Fibroblast of pulmonary artery (primary cell): ENCODE data around the gene SLC43A2.
A peak's percentile ranks its signal among the peaks of the same experiment; 100 is the strongest.
"Not testable (repeated sequence)": the region's sequence is repeated elsewhere in the genome, so short reads cannot be mapped to it uniquely, and the experiment has no call there.

Source experiments
- DNase-seq: peaks from one replicate; pipeline ENCODE4 v3.0.0-alpha.2; 2010; ENCODE audit warnings: low read depth
- H3K4me3 ChIP-seq: replicated peaks from 2 replicates; pipeline ENCODE4 v1.5.1; 2011; ENCODE audit warnings: low read depth, mild to moderate bottlenecking, control low read depth, low read length, moderate library complexity
- CTCF ChIP-seq: IDR thresholded peaks from 2 replicates; pipeline ENCODE4 v1.5.1; 2011; ENCODE audit warnings: mild to moderate bottlenecking, control low read depth, low read length, inconsistent platforms; ENCODE audit errors: missing control alignments

Gene SLC43A2

GRCh38 chr17:1574697-1575471 lies 53.8 kb downstream of the SLC43A2 start:
- TF ChIP-seq CTCF: no peak
- no peak for DNase-seq
- no peak overlapping the region for H3K4me3 ChIP-seq

- peak; percentile 83 for DNase-seq
- H3K4me3 ChIP-seq: no peak overlapping the region
- peak; percentile 78 for TF ChIP-seq CTCF
Measured at GRCh38 chr17:1573932-1574696, 54.5 kb downstream of the SLC43A2 start.

- not testable (repeated sequence) for DNase-seq, H3K4me3 ChIP-seq
Measured at GRCh38 chr17:1572646-1573045, 56.0 kb downstream of the SLC43A2 start.

DNA sequence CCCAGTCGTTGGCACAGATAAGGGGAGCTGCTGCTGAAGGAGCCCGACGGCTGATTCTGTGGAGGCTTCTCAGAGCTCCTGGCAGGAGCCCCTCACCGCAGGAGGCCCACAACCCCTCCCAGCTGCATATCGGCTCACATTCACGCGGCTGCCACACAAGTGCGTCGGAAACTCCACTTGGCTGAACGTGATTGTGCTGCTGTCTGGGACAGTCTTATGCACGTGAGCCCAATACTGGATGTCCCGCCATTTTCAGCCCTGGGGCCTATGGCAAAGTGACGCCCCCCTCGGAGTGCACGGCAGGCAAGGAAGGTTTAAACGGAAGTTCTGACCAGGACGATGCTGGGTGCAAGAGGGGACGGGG lies 57.3 kb downstream of the SLC43A2 start:
- TF ChIP-seq CTCF: no peak
- H3K4me3 ChIP-seq: no peak overlapping the region
- DNase-seq: no peak

GRCh38 chr17:1568950-1569810 lies 59.5 kb downstream of the SLC43A2 start:
- no peak for TF ChIP-seq CTCF
- no peak for DNase-seq
- no peak overlapping the region for H3K4me3 ChIP-seq

GRCh38 chr17:1566505-1567199 lies 62.0 kb downstream of the SLC43A2 start:
- TF ChIP-seq CTCF: no peak
- no peak for DNase-seq
- no peak overlapping the region for H3K4me3 ChIP-seq

DNA sequence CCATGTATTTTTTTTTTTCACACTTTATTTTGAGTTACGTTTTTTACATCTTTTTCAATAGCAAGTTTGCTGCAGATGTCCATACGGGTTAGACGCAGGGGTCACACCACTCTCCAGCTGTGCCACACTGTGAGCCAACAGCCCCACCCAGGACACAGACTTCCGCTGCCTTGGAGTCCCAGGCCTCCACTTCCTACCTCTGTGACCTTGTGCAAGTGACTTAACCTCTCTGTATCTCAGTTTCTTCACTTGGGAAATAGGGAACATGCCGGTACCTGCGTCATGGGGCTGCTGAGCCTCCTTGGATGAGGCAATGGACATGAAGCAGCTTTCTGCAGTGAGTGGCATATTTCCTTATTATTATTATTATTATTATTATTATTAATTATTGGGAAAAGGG lies 62.8 kb downstream of the SLC43A2 start:
- no peak for DNase-seq
- H3K4me3 ChIP-seq: no peak overlapping the region
- TF ChIP-seq CTCF: no peak
